ENCODE measurements around the gene KLHL15. TPM values are rescaled to one million over a fixed set of nuclear protein-coding genes. Genes with fewer than 3 reads are reported as not detected.
"Not testable (repeated sequence)": the region's sequence is repeated elsewhere in the genome, so short reads cannot be mapped to it uniquely, and the experiment has no call there.

KLHL15 gene
- total RNA-seq, 1 donor from 2014 or later, result 9.8 TPM

DNA sequence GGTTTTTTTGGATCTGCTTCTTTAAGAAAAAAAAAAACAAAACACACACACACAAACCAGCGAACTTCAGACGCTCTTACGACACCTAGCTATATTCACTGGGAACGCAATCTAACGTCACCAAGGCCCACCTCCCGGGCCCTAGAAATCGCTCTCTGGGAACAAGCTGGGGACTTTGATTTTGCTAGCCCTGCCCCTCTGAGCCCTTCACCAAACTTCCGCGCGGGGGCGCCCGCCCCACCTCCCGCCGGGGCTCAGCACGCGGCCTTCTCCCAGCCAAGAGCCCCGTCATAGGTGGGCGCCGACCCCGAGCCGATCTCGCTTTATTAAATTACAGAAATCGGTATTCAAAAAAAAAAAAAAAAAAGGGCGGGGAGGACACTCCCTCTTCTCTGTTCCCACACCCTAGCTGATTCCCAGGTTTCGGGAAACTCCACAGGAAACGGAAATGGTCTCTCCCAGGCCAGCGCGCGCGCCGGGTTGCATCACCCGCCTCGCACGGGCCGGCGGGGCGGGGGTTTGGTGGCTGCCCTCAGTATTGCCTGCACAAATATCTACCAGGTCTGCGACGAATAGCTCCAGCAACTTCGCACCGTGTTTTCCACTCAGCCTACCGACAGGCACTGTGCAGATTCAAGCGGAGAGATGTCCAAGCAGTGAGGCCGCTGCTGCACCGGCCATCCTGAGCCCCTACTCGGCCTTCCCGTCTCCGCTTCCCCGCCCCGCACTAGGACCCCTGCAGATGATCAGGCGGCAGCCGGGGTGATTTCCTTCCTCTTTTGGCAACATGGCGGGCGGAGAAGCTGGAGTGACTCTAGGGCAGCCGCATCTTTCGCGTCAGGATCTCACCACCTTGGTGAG, 27.4 kb upstream of the KLHL15 start, which contains the start of gene EIF2S3:
EIF2S3 (plus strand) TSS at position 775 of the 861 bp plus-strand sequence; CDS start at position 788, 13 bp downstream.
- TF ChIP-seq, protein P1, sequence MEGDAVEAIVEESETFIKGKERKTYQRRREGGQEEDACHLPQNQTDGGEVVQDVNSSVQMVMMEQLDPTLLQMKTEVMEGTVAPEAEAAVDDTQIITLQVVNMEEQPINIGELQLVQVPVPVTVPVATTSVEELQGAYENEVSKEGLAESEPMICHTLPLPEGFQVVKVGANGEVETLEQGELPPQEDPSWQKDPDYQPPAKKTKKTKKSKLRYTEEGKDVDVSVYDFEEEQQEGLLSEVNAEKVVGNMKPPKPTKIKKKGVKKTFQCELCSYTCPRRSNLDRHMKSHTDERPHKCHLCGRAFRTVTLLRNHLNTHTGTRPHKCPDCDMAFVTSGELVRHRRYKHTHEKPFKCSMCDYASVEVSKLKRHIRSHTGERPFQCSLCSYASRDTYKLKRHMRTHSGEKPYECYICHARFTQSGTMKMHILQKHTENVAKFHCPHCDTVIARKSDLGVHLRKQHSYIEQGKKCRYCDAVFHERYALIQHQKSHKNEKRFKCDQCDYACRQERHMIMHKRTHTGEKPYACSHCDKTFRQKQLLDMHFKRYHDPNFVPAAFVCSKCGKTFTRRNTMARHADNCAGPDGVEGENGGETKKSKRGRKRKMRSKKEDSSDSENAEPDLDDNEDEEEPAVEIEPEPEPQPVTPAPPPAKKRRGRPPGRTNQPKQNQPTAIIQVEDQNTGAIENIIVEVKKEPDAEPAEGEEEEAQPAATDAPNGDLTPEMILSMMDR (IDR thresholded peaks at IDR 0.05), result peak in 2 of 3 experiments; percentile 29 to 49
- TF ChIP-seq POLR2A (IDR thresholded peaks at IDR 0.05) (no peak), POLR2AphosphoS5 (IDR thresholded peaks at IDR 0.05; ENCODE audit: insufficient read depth in 1 of 2, low read depth in 1 of 2) (peak; percentile 93 to 95)
- H3K36me3 ChIP-seq, result peaks cover 0 to 21% of the 10 kb centered on the region in 2 donors
- peak within 1 kb of the TSS in 1 of 2 donors; percentile 88 for H3K4me3 ChIP-seq
- peak within 1 kb of the TSS; percentile 77 for H3K27ac ChIP-seq
- no peaks in the 10 kb centered on the region for H3K27me3 ChIP-seq
- peaks cover 12% of the 10 kb centered on the region for H3K4me1 ChIP-seq
- no peaks in the 10 kb centered on the region for H3K9me3 ChIP-seq
- intact Hi-C loops (cut with DNase I), result loop anchor here (1.0 to 10.0 kb wide), 2 partner anchors 27 to 90 kb away; partner anchors contain the start of genes KLHL15 and ZFX
- DNase-seq (ENCODE audit: extremely low spot score in 2 of 2), result peak in 1 of 2 donors; percentile 94

DNA sequence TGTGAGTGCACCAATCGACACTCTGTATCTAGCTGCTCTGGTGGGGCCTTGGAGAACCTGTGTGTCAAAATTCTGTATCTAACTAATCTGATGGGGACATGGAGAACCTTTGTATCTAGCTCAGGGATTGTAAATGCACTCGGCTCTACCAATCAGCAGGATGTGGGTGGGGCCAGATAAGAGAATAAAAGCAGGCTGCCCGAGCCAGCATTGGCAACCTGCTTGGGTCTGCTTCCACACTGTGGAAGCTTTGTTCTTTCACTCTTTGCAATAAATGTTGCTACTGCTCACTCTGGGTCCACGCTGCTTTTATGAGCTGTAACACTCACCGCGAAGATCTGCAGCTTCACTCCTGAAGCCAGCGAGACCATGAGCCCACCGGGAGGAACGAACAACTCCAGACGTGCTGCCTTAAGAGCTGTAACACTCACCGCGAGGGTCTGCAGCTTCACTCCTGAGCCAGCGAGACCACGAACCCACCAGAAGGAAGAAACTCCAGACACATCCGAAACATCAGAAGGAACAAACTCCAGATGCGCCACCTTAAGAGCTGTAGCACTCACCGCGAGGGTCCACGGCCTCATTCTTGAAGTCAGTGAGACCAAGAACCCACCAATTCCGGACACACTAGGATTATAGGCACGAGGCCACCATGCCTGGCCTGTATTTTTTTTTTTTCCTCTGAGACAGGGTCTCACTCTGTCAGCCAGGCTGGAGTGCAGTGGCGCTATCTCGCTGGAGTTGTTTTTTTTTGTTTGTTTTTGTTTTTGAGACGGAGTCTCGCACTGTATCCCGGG, 23.7 kb upstream of the KLHL15 start:
- DNase-seq (ENCODE audit: extremely low spot score in 2 of 2); H3K4me1 ChIP-seq; H3K4me3 ChIP-seq; H3K27me3 ChIP-seq; H3K9me3 ChIP-seq; H3K27ac ChIP-seq; H3K36me3 ChIP-seq: not testable (repeated sequence)
- intact Hi-C loops (cut with DNase I), result loop anchor here (10.0 kb wide), 1 partner anchor 94 kb away; the partner anchor contains the start of gene ZFX

DNA sequence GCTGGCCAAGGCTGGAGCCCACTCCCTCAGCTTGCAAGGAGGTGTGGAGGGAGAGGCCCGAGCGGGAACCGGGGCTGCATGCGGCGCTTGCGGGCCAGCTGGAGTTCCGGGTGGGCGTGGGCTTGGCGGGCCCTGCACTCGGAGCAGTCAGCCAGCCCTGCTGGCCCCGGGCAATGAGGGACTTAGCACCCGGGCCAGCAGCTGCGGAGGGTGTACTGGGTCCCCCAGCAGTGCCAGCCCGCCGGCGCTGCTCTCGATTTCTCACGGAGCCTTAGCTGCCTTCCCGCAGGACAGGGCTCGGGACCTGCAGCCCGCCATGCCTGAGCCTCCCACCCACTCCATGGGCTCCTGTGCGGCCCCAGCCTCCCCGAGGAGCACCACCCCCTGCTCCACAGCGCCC, 22.7 kb upstream of the KLHL15 start:
- intact Hi-C loops (cut with DNase I), result loop anchor here (10.0 kb wide), 1 partner anchor 95 kb away; the partner anchor contains the start of gene ZFX
- H3K9me3 ChIP-seq; DNase-seq (ENCODE audit: extremely low spot score in 2 of 2); H3K27ac ChIP-seq; H3K4me1 ChIP-seq; H3K36me3 ChIP-seq; H3K4me3 ChIP-seq; H3K27me3 ChIP-seq: not testable (repeated sequence)

DNA sequence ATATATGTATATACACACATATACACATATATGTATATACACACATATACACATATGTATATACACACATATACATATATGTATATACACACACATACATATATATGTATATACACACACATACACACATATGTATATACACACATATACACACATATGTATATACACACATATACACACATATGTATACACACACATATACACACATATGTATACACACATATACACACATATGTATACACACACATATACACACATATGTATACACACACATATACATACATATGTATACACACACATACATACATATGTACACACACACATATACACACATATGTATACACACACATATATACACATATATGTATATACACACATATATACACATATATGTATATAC, 19.1 kb upstream of the KLHL15 start:
- H3K9me3 ChIP-seq; intact Hi-C loops (cut with DNase I); H3K27me3 ChIP-seq: not testable (repeated sequence)

DNA sequence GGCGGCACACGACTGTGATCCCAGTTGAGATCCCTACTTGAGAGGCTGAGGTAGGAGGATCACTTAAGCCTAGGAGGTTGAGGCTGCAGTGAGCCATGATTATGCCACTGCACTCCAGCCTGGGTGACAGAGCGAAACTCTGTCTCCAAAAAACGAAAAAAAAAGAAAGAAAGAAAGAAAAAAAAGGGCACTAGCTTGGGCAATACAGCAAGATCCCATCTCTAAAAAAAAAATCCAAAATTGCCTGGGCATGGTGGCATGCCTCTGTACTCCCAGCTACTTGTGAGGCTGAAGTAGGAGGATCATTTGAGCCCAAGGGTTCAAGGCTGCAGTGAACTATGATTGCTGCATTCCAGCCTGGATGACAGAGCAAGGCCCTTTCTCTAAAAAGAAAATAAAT, 10.7 kb upstream of the KLHL15 start:
- no peak overlapping the region for H3K4me3 ChIP-seq
- H3K27ac ChIP-seq, result no peak overlapping the region
- TF ChIP-seq, protein P1 (IDR thresholded peaks at IDR 0.05), result no peak
- TF ChIP-seq POLR2AphosphoS5 (IDR thresholded peaks at IDR 0.05; ENCODE audit: insufficient read depth in 1 of 2, low read depth in 1 of 2) (no peak), POLR2A (IDR thresholded peaks at IDR 0.05) (no peak)
- DNase-seq (ENCODE audit: extremely low spot score in 2 of 2), result no peak
- intact Hi-C loops (cut with DNase I), result no loop called here
- H3K27me3 ChIP-seq, result no peaks in the 10 kb centered on the region
- no peaks in the 10 kb centered on the region for H3K36me3 ChIP-seq
- no peaks in the 10 kb centered on the region for H3K9me3 ChIP-seq
- no peaks in the 10 kb centered on the region for H3K4me1 ChIP-seq

More for the DNA sequence above, 19.1 kb upstream of the KLHL15 start:
- H3K4me1 ChIP-seq; DNase-seq (ENCODE audit: extremely low spot score in 2 of 2); H3K27ac ChIP-seq; H3K4me3 ChIP-seq; H3K36me3 ChIP-seq: not testable (repeated sequence)

DNA sequence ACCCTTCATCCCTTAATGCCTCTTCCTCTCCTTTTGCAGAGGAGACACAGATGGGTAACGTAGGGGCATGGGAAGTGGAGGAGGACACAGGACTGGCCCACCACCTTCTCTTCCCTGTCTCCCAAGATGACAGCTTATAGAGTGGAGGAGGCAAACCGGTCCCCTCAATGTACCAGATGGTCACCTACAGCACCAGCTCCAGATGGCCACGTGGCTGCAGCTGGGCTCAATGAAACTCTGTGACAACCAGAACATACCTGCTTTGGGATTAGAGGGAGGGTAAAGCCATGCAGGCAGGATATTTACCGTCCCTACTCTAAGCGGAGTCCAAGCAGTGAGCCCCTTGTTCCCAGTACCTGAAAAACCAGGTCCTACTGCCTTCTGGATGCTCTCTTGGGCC, 7.5 kb upstream of the KLHL15 start:
- TF ChIP-seq POLR2AphosphoS5 (IDR thresholded peaks at IDR 0.05; ENCODE audit: insufficient read depth in 1 of 2, low read depth in 1 of 2) (no peak), POLR2A (IDR thresholded peaks at IDR 0.05) (no peak)
- TF ChIP-seq, protein P1 (IDR thresholded peaks at IDR 0.05), result no peak
- H3K27me3 ChIP-seq, result no peaks in the 10 kb centered on the region
- no peak overlapping the region for H3K27ac ChIP-seq
- no peak for DNase-seq (ENCODE audit: extremely low spot score in 2 of 2)
- intact Hi-C loops (cut with DNase I), result no loop called here
- no peaks in the 10 kb centered on the region for H3K9me3 ChIP-seq
- H3K4me1 ChIP-seq, result no peaks in the 10 kb centered on the region
- H3K4me3 ChIP-seq, result no peak overlapping the region
- no peaks in the 10 kb centered on the region for H3K36me3 ChIP-seq

Measured in vagina (tissue), 2 donors.